GF-D8 (cell line): ENCODE measurements around the gene SERINC5.

ENCODE experiments used
- DNase-seq: peaks from one replicate; lab custom pipeline; 2025; lab: John Stamatoyannopoulos, UW

SERINC5 gene

GRCh38 chr5:80067016-80067415 is 188.8 kb downstream of the SERINC5 start:
- peak; percentile 43 for DNase-seq

GRCh38 chr5:80064124-80064523 is 191.7 kb downstream of the SERINC5 start:
- DNase-seq, result no peak
